Measurements from ENCODE around the gene SLC6A3. TPM values are rescaled to one million over a fixed set of nuclear protein-coding genes. Genes with fewer than 3 reads are reported as not detected.

SLC6A3 gene
- total RNA-seq, 2 donors from 2014 or later: not detected

DNA sequence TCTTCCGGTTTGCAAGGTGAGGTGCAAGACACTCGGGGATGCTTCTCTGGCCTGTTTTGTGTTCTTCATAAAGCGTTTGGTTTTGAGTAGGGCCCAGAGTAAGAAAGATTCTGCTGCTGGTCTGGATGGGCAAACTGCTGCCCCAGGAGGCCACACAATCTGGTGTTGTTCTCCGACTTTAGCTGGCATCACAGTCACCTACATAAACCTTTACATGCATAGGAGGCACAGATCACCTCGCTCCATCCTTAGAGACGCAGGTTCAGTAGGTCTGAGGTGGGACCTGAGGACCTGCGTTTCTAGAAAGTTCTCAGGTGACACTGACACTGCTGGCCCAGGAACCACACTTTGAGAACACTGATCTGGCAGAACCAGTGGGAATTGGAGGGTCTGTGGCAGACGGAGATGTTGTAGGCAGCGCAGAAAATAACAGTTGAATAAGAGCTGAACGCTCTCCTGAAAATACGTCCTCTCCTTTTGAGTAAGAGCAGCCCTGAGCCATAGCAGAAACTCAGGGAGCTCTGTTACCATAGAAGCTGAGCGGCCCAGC, 3.9 kb upstream of the SLC6A3 start:
- Histone ChIP-seq H3K9me3 (no peaks in the 10 kb centered on the region), H3K9ac (ENCODE audit: low read depth in 2 of 2, low read length in 2 of 2) (no peak overlapping the region), H3K4me3 (no peak overlapping the region), H3K4me1 (no peaks in the 10 kb centered on the region), H3K36me3 (no peaks in the 10 kb centered on the region), H3K27ac (no peak overlapping the region), H3K27me3 (peaks cover 36% of the 10 kb centered on the region)
- DNase-seq: no peak
- intact Hi-C loops (cut with DNase I): no loop called here
- TF ChIP-seq, protein P1, sequence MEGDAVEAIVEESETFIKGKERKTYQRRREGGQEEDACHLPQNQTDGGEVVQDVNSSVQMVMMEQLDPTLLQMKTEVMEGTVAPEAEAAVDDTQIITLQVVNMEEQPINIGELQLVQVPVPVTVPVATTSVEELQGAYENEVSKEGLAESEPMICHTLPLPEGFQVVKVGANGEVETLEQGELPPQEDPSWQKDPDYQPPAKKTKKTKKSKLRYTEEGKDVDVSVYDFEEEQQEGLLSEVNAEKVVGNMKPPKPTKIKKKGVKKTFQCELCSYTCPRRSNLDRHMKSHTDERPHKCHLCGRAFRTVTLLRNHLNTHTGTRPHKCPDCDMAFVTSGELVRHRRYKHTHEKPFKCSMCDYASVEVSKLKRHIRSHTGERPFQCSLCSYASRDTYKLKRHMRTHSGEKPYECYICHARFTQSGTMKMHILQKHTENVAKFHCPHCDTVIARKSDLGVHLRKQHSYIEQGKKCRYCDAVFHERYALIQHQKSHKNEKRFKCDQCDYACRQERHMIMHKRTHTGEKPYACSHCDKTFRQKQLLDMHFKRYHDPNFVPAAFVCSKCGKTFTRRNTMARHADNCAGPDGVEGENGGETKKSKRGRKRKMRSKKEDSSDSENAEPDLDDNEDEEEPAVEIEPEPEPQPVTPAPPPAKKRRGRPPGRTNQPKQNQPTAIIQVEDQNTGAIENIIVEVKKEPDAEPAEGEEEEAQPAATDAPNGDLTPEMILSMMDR (IDR thresholded peaks at IDR 0.05): no peak

DNA sequence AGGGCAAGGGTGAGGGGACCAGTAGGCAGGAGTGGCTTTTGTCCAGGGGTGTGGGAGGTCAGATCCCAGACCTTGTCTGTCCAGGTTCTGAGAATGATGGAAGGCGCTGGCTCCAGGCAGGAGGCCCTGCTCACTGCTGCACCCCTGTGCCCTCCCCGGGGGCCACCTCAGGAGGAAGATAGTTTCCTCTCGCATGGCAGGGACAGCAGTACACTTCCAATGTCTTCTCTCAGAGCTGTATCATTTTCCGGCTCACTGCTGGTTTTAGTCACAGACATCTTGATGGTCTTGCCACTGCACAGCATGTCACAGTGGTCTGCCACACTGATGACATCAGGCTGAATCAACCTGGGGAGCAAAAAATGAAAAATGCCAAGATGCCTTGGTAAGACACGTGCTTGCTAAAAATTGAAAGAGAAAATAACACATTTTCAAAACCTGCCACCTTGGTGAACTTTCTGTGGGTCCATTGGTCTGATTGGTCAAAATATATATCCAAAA, 3.3 kb upstream of the SLC6A3 start:
- H3K9me3 ChIP-seq: no peaks in the 10 kb centered on the region
- TF ChIP-seq, protein P1 (IDR thresholded peaks at IDR 0.05): no peak
- no peak overlapping the region for H3K27ac ChIP-seq
- intact Hi-C loops (cut with DNase I): no loop called here
- H3K36me3 ChIP-seq: no peaks in the 10 kb centered on the region
- H3K4me1 ChIP-seq: no peaks in the 10 kb centered on the region
- H3K27me3 ChIP-seq: peaks cover 41% of the 10 kb centered on the region
- H3K4me3 ChIP-seq: no peak overlapping the region
- no peak for DNase-seq
- no peak overlapping the region for H3K9ac ChIP-seq (ENCODE audit: low read depth in 2 of 2, low read length in 2 of 2)

DNA sequence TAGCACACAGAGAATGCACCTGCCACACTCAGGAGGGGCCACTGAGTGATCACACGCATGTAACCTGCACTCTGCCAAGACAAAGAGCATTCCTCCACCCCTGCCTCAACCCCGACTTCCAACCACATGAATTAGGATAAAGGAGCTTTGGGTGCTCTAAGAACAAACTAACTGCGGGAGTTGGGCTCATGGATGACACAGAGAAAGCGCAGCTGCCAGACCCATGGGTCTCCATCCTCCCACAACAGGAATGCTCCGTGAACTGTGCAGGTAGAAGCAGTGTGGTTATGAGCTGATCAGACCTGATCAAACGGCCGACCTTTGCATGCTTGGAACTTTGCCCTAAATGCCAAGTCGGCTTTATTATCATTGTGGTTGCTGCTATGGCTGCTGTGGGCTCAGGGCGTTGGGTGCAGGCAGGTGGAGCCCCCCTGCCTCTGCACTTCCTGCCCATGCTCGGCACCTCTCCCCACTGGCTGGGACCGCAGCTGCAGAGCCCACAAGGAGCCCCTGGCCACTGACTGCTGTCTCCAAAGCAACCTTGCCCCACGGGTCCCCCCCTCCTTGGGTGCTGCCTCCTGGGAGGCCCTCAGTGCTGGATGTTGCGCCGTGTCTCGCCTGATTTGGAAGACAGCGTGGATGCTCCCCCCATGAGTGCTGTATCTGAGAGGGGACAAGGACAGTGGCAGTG, 2.6 kb upstream of the SLC6A3 start:
- H3K4me3 ChIP-seq: no peak overlapping the region
- H3K4me1 ChIP-seq: no peaks in the 10 kb centered on the region
- intact Hi-C loops (cut with DNase I): no loop called here
- no peaks in the 10 kb centered on the region for H3K36me3 ChIP-seq
- no peak overlapping the region for H3K9ac ChIP-seq (ENCODE audit: low read depth in 2 of 2, low read length in 2 of 2)
- no peaks in the 10 kb centered on the region for H3K9me3 ChIP-seq
- H3K27ac ChIP-seq: no peak overlapping the region
- no peak for DNase-seq
- TF ChIP-seq, protein P1 (IDR thresholded peaks at IDR 0.05): no peak
- peaks cover 48% of the 10 kb centered on the region for H3K27me3 ChIP-seq

GRCh38 chr5:1446602-1447343, 1.5 kb upstream of the SLC6A3 start:
- TF ChIP-seq, protein P1 (IDR thresholded peaks at IDR 0.05): no peak
- H3K9me3 ChIP-seq: no peaks in the 10 kb centered on the region
- no peak overlapping the region for H3K9ac ChIP-seq (ENCODE audit: low read depth in 2 of 2, low read length in 2 of 2)
- intact Hi-C loops (cut with DNase I): no loop called here
- peaks cover 48% of the 10 kb centered on the region for H3K27me3 ChIP-seq
- H3K4me3 ChIP-seq: no peak overlapping the region
- DNase-seq: no peak
- H3K36me3 ChIP-seq: no peaks in the 10 kb centered on the region
- H3K4me1 ChIP-seq: no peaks in the 10 kb centered on the region
- H3K27ac ChIP-seq: no peak overlapping the region

DNA sequence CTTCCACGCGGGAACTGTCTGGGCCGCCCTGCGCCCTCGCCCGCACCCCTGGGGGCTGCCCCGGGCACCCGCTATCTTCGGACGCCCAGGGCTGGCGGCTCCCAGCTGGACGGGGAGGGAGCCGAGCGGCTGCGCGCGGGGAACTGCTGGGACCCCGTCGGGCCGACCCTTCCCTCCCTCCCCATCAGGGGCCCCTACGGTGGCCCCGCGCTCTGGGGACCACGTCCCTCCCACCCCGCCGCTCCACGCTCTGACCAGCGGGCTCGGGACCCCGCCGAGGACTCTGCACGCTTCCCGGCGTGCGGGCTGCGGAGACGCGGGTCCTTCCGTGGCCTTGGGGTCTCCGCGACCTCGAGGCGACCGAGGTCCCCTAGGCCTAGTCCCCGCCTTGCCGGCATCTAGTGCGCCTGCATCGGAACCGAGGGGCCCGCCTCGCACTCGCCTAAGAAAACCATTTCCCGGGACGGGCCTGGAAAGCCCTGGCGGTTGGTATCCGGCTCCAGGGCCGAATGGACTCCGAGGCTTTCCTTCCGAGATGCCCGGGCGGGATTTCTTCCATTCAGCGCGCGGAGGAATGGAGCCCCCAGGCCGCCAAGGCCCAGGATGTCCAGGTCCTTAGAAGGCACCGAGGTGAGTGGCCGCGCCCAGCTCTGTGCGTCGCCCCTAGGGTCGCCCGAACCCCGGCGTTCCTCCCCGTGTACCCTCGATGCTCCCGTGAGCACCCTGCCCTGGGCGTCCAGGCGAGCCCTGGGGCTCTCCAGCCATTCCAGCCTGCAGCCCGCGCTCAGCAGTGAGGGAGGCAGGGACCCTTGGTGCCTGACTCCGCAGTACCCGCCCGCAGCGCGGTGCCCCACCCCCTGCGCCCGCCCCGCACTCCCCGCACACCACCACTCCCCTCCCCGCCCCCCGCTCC, 705 bp upstream of the SLC6A3 start:
- H3K9ac ChIP-seq (ENCODE audit: low read depth in 2 of 2, low read length in 2 of 2): no peak overlapping the region
- no peak overlapping the region for H3K4me3 ChIP-seq
- H3K9me3 ChIP-seq: no peaks in the 10 kb centered on the region
- TF ChIP-seq, protein P1 (IDR thresholded peaks at IDR 0.05): no peak
- no peaks in the 10 kb centered on the region for H3K4me1 ChIP-seq
- H3K36me3 ChIP-seq: no peaks in the 10 kb centered on the region
- intact Hi-C loops (cut with DNase I): no loop called here
- H3K27me3 ChIP-seq: peaks cover 48% of the 10 kb centered on the region
- no peak for DNase-seq
- H3K27ac ChIP-seq: no peak overlapping the region
